Stimulated activated CD8-positive, alpha-beta memory T cell treated with anti-CD3 and anti-CD28 coated beads, Interleukin-15, amount 100 ng/mL, for 24 hours (primary cell): ENCODE data around the gene CLCNKA.
"Not testable (repeated sequence)": the region's sequence is repeated elsewhere in the genome, so short reads cannot be mapped to it uniquely, and the experiment has no call there.

ENCODE experiments used
- DNase-seq: peaks from one replicate; pipeline ENCODE4 v3.0.0-alpha.2; 2020; ENCODE audit warnings: low read depth

The CLCNKA gene

DNA sequence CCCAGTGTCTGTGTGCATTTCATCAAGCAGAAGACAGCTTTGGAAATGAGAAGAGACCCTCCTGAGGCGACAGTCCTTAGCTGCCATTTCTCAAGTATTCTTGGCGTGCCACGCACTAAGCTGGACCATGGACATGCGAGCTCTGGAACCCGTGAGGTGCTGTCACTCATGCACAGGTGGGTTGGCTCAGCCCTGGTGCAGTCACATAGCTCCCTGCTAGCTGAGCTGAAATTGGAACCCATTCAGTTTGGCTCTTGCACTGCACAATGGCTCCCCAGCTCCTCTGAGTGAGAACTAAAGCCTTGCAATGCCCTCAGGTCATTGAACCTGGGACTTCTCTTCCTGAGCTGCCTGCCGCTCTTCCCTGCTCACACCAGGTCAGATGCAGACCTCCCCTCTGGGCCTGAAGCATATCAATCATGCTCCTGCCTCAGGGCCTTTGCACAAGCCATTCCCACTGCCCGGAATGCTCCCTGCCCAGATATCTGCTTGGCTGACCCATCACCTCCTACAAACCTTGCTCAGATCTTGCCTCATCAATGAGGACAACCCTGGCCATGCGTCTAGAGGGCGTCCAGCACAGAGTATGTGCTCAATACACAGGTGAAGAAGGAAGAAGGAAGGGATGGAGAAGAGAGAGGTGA, 24.1 kb upstream of the CLCNKA start:
- no peak for DNase-seq

DNA sequence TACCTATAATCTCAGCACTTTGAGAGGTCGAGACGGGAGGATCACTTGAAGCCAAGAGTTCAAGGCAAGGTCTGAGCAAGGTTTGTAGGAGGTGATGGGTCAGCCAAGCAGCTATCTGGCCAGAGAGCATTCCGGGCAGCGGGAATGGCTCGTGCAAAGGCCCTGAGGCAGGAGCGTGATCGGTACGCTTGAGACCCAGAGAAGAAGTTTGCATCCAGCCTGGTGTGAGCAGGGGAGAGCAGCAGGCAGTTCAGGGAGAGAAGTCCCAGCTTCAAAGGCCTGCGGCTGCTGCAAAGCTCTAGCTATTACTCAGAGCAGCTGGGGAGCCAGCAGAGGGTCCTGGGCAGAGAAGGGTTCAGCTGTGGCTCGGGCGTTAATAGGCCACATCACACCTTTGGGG, 22.9 kb upstream of the CLCNKA start:
- DNase-seq: no peak

DNA sequence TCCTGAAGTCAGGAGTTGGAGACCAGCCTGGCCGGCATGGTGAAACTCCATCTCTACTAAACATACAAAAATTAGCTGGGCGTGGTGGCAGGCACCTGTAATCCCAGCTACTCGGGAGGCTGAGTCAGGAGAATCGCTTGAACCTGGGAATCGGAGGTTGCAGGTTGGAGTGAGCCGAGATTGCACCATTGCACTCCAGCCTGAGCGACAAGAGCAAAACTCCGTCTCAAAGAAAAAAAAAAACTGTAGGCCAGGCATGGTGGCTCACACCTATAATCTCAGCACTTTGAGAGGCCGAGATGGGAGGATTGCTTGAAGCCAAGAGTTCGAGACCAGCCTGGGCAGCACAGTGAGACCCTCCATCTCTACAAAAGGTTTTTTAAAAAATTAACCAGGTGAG, 20.6 kb upstream of the CLCNKA start:
- not testable (repeated sequence) for DNase-seq

DNA sequence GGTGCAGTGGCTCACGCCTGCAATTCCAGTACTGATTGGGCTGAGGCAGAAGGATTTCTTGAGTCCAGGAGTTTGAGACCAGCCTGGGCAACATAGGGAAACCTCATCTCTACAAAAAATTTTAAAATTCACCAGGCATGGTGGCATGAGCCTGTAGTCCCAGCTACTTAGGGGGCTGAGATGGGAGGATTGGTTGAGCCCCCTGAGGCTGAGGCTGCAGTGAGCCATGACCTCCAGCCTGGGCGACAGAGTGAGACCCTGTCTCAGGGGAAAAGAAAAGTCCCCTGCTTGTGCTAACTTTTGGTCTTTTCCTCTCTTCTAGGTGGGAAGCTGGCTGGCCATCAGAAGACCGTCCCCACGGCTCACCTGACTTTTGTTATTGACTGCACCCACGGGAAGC, 16.2 kb upstream of the CLCNKA start:
- no peak for DNase-seq

DNA sequence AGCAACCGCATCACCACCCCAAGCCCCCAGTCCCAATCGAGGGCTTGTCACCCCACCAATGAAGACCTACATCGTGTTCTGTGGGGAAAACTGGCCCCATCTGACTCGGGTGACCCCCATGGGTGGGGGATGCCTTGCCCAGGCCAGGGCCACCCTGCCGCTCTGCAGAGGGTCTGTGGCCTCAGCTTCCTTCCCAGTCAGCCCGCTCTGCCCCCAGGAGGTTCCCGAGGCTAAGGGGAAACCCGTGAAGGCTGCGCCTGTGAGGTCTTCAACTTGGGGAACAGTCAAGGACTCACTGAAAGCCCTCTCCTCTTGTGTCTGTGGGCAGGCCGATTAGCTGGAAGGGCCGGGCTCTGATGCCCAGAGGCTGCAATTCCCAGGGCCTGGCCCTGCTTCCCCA, 15.8 kb upstream of the CLCNKA start:
- DNase-seq: no peak

DNA sequence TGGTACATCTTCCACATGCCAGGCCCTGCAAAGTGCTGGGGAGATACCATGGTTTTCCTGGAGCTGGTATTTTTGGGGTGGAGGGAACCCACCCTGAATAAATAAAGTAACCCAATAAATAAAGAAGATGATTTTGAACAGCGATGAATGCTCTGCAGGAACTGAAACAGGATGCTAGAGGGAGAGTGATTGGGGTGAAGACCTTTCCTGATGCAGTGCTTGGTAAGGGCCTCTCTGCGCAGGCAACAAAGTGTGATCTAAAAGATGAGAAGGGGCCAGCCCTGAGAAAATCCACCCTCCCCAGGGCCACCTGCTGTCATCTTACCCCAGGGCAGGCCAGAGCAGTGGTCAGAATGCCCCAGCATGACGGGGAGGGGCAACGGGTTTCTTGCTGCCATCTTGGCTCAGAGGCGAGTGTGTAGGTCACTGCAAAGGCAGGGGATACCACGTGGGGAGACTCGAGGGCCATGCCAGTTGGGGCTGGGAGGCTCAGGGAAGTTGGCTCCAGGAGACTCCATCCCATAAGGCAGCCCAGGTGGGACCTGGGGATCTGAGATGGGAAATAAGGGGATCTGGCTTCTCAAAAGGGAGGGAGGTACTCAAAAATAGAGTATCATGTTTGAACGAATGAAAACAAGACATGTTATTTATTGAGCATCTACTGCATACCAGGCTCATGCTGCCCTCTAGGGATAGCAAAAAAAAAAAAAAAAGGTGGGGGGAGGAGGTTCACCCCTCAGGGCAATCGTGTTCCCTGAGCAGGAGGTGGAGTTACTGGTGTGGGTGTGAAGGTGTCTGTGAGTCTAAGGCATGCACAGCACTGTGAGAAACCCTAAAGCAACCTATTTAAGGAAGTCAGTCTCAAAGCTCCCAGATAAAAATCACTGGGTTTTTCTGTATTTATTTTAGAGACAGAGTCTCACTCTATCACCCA, 15.0 kb upstream of the CLCNKA start:
- no peak for DNase-seq

DNA sequence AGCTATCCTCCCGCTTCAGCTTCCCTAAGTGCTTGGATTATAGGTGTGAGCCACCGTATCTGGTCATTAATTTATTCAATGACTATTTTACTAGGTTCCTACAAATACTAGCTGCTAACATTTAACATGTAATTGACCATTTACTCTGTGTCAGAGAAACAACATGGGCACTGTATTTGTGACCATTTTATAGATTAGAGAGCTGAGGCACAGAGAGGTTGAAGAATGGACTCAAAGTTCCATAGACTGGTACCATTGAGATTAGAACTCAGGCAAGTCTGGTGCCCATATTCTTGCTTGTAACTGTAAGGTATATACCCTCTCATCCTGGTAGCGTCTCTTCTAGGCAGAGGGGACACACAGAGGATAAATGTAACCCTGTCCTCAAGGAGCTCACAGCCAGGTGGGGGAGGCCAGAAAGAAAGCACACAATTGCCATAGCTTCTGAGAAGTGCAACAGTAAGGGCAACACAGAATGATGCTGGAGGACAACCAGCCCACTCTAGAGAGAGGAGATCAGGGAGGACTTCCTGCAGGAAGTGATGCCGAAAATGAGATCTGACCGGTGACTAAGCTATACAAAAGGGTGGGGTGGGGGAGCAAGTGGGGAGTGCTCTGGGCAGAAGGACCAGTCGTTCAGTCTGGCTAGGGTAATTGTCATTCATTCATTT, 14.0 kb upstream of the CLCNKA start:
- DNase-seq: no peak

DNA sequence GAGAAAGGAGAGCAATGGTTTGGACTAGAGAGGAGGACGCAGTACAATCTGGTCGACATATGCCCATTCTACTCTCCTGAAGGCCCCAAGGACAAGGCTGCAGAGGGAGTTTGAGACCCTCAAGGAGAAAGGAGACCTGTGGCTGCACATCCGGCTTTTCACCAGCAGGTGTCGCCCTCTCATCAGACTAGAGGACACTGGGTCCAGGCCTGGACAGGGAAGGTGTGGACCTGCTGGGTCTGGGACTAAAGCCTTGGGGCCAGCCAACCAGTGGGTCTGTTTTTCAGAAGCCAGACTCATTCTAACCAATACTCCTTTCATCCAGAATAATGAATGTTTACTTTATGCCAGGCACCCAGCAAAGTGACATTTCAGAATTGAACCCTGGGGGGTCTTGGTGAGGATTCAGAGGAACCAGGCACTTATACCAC, 12.8 kb upstream of the CLCNKA start:
- DNase-seq: peak; percentile 51

DNA sequence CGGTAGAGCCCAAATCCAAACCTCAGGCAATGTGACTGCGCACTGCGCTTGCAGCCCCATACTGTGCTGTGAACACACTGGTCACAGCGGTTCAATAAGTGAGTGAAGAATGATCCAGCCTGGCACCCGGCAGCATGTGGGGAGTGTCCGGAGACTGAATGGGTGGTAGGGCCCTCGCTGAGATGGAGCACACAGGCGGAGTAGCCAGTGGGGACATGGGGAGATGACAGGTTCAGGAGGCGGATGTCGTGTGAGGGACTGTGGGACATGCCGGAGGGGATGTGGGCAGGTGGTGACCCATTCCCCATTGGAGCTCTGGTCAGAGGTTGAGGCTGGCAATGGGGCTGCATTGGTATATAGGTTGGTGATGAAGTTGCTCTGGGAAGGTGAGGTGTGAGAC, 12.2 kb upstream of the CLCNKA start:
- DNase-seq: no peak

DNA sequence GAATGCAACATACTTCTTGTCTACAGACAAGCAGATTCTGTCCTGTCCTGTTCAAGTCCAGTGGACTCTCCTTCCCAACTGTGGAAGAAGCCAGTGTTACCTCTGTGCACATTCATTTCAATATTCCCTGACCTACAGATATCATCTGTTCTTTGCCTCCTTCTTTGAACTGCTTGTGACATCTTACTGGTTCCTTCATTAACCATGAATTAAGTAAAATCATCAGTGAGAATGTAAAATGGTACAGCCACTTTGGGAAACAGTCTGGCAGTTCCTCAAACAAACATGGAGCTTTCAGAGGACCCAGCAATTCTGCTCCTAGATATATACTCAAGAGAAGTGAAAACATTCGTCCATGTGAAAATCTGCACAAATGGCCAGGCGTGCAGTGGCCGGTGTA, 11.0 kb upstream of the CLCNKA start:
- no peak for DNase-seq

DNA sequence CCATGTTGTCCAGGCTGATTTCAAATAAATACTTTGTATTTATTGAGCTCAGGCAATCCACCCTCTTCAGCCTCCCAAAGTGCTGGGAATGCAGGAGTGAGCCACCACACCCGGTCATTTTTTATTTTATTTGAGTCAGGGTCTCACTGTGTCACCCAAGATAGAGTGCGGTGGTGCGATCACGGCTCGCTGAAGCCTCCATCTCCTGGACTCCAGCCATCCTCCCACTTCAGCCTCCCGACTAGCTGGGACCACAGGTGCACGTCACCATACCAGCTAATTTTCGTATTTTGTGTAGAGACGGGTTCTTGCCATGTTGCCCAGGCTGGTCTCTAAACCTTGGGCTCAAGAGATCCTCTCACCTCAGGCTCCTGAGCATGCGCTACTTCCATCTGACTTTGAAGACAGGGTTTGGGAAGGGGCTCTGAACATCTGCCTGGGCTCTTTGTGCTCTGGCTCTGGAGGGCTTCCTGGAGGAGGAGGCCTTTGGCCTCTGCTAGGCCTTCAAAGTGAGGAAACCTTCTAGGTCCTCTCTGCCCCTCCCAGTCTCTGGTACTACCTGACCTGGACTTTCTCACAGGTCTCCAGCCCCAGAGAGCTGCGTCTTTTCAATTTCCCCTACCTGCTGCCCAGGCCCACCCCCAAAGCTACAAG, 9.8 kb upstream of the CLCNKA start:
- DNase-seq: no peak

DNA sequence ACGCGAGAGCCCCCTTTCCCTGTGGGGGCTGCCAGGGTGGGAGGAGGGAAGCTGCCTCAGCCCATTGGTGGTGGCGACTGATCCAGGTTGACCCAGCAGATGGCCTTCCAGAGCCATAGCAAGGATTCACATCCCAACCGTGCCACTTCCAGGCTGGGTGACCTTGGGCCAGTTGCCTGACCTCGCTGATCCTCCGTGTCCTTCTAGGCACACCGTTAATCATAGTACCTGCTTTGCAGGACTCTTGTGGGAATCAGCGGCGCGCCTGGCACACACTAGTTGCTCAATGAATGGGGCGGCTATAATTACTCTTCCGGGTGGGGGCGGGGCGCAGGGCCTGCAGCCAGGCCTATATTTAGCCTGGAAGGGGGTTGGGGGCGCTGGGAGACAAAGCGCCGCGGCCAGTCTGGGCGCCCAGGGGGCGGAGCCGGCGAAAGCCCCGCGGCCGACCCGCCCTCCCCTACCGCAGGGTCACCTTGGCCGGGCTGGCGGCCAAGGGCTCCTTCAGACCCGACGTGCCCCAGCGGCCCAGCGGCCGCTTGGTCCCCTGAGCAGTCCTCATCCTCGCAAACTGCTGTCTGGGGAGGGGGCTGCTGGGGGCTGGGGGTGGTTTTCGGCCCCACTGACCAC, 9.1 kb upstream of the CLCNKA start:
- DNase-seq: no peak

DNA sequence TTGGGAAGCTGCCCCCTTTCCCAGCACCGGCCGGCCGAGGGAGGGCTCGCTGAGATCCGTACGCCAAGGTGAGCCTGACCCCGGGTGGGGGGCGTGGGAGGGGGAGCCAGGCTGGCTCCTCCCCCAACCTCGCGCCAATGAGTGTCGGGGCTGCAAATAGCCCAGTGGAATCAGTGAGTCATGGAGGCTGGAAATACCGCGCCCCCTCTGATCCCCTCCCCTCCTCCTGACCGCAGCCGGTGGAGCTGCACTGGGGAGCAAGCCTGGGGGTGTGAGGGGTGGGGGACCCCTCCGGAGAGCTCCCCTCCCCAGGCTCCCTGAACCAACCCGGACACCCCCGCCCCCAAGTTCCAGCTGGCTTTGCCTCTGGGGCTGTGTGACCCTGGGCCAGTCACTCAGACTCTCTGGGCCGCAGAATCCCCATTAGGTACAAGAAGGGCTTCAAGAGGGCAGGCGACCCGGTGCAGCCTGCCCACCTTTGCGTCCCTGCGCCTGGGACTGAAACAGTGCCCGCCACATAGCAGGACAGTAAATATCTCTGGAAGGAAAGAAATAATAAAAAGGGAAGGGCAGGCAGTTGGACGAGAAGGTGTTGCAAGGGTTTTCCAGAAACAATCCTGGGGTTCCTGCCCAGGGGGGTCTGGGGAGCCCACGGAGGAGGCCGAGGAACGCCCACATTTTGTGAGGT, 8.5 kb upstream of the CLCNKA start:
- no peak for DNase-seq

DNA sequence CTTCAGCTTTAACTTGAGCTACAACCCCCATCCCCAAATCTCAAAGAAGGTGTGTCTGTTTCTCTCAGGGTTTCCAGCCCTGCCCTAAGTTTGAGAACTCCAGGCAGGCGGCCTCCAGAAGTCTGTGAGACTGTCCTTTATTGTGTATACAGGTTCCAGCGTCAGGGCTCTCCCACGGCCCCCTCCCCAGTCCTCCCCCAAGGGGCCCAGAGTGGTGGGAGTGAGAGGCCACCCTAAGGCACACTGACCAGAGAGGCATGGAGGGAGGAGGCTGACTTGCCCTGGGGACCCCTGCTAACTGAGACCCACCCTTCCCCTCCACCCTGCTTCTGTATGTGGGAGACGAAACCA, 8.0 kb upstream of the CLCNKA start:
- no peak for DNase-seq

DNA sequence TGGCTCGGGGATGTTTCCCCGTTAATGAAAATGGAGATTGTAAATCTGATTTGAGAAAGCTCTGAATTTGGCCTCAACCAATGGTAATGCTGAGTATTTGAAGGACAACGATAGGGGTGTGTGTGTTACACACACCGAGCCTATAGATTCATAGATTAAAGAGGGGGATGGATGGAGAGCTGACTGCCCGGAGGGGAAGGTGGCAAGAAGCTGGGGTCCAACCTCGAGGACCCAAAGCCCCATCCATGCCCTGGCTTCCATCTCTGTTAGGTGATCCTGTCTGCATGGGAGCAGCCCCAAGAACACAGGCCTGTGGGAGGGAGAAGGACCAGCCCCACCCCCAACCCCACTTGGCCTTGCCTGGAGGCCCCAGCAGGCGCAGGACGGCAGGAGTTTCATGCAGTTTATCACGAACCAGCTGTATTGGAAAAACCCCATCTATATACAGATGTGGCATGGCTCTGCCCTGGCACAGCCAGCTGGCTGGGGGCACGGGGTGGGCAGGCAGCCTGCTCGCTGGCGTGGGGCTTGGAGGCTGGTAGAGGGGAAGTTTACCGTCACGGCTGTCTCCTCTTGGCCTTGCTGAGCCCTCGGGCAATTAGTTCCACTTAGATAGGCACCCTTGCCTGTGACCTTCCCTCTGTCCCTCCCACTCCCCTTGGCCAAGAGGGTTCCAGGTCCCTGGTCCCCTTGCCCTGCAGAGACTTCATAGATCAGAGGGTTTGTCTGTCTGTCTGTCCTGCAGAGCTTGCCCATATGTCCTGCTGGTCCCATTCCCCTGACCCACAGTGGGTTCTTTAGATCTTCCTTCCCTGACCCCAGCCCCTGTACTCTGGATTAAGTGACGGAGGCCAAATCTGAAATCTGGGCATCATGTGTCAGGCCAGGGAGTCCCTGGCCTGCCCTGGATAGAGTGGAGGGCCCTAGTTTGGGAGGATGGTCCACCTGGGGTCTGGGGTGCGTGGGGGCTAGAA, 7.0 kb upstream of the CLCNKA start:
- DNase-seq: no peak

DNA sequence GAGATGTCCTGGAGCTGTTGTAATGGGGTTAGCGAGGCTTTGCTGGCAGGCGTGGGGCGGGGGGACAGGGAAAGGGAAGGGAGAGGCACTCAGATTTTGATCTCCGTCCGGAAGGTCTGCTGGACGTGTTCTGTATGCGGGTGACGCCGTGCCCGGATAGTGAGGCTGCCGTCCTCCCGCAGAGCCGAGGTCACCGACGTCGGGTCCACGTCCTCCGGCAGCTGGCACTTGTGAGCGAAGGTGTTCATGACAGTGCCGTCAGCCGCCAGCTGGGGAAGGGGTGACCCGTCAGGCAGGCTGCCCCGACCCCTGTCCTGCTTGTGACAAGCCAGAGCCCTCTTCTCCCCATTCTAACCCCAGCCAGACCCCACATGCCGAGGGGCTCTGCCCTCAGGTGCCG, 6.3 kb upstream of the CLCNKA start:
- DNase-seq: no peak

DNA sequence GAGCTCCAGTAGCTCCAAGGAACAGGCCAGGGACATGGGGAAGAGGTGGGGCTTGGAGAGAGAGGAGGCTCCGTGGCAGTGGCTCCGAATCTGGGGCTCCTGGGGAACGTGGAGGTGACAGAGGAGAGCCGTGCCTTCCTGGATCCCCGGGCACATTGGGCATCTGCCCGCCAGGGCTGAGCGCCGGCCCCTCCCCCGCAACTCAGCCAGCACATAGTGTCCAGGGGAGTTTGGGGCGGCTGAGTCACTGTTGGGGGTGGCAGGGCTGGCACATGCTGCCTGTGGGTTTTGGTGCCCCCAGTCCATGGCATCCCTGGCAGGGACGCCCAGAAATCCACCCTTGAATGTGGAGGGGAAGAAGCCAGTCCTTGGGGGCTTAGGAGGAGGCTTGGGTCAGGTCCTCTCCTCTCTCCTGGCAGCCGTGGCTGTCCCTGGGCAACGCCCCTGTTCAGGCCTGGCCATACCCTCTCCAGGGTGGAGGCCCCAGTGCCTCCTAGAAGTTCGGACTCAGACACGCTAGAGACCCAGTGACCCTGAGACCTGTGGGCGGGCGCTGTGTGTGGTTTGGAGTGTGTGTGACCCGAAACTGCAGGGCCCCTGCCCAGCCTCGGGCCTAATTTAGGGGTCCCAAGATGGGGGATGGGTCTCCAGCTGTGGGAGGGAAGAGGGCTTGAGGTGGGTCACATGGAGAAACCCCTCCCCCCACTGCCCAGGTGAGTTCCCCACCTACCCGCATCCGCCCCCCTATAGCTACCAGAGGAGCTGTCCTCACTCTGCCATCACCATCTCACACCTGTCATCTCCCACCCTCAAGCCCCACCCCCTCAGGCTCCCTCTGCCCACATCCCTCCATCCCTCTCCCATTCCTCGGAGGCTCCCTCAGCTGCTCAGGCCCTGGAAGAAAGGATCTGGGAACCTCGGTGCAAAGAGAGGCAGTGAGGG, 5.6 kb upstream of the CLCNKA start:
- DNase-seq: no peak

DNA sequence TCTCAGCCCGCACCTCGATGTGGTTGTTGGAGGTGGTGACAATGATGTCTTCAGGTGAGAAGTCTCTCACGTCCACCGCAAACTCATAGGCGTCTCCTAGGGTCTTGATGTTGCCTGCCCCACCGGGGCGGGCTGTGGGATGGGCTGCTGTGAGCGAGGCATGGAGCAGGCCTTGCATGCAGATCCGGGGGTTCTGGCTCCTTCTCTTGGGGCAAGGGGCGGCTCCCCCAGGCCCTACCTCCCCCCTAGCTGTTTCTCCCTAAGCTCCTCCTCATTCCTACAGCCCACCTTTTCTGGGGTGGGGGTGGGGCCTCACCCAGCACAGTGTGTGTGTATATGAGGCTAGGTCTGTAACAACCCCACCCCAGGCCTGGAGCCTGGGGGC, 4.8 kb upstream of the CLCNKA start:
- no peak for DNase-seq
